GM21528 (cell line): Measurements from ENCODE around the gene KIAA1210.

ENCODE experiments used
- ATAC-seq: cut with Tn5 transposase; IDR thresholded peaks from one replicate; pipeline ENCODE4 v1.9.1; 2021; ENCODE audit warnings: mild to moderate bottlenecking, moderate library complexity; ENCODE audit not compliant: unreplicated experiment, low FRiP score

The KIAA1210 gene

DNA sequence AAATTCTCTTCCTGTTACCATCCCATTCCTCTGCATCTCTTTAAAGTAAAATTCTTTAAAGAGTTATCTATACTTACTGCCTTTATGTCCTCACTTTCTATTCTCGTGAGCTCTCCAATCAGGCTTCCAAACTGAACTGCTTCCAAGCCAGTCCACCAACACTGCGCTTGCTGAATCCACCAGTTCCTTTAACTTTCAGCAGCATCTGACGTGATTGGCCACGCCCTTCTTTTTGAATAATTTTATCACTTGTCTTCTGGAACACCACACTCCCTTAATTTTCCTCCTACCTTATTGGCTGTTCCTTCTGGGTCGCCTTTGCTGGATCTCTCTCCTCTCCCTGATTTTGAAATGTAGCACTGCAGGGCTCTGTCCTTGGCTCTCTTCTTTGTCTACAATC is at the start of gene KIAA1210:
Gene KIAA1210, minus strand, starts transcription at position 163 of the 400 bp plus-strand sequence. CDS start 4,170 bp downstream, outside the sequence.
- no peak for ATAC-seq

DNA sequence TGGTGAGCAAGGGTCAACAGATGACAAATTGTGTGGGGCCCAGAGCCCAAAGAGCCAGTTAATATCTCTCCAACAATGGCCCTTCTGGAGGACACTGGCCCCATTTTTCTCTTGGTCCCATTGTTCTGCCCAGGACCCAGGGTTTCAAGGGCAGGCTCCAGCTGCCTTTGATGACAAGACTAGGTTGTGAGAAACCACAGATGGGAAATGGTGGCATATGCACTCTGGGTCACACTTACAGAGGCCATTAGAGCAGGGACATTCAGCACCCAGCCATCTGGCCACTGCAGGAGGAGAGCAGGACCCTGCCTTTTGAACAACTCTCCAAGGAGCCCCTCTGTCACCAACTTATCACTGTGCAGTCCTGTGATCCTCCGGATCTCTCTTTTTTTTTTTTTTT is 49.7 kb upstream of the KIAA1210 start:
- no peak for ATAC-seq

DNA sequence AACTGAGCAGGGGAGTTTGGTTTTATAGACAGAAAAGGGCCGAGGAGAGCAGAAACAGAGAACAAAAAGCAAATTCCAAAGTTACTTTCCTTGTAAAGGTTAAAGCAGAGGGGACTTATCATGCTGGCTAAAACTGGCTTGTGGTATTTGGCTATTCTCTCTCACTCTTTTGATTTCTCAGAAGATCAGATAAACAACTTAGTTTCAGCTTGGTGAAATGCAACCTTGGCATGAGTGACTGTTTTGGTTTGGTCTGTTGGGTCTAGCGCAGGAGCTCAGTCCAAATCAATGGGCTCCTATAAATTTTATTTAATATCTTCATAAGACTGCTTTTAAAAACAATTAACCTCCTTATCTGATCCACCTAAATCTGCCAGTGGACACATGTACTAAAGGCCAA is 47.3 kb upstream of the KIAA1210 start:
- ATAC-seq = no peak

DNA sequence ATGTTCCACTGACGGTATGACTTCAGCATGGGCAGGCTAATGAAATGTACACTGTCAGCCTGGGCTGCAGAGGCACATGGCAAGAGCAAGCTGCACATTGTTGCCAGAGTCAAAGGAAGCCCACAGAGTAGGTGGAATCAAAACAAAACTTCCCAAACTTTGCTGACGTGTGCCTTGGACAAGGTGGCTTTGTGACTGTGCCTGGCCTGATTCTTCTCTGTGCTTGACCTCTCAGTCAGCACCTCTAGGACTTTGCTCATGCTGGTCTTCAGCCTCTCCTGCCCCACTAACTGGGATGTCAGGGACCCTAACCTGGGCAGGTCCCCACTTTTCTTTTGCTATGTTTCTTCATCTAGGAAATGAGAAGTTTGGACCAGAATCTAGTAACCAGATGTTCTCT is 40.5 kb upstream of the KIAA1210 start:
- no peak for ATAC-seq

DNA sequence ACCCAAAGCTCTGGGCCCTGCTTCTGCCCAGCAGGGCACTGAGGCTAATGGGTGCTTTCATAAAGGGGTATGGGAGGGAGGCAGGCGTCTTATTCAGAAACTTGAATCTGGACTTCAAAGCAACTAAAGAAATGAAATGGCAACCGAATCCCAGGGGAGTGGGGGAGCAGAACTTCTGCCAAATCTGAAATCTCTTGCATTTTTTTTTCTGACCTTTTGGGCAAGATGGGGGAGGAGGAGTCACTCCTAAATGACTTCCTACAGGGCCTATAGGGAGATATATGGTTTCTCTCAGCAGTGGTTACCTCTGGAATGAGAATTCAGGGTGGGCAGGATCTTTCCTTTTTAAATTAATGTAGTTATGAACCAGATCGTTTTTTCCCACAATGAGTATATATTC is 30.6 kb upstream of the KIAA1210 start:
- no peak for ATAC-seq

DNA sequence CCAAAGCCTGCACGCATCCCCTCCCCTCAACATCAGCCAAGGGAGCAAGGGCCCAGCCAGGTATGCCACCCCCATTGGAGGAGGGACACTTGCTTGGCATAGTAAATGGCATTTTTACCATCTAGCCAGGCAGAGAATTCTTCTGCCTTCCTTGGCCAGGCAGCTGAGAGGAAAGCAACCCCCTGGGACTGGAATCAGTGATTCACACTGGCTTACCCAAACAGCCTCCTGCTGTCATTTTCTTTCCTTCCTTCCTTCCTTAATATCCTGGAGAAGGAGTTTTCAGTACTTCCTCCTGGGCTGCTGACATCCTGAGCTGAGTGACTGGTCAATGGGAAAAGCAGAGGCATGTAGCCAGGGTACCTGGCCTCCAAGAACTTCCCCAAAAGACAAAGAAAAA is 28.6 kb upstream of the KIAA1210 start:
- no peak for ATAC-seq

DNA sequence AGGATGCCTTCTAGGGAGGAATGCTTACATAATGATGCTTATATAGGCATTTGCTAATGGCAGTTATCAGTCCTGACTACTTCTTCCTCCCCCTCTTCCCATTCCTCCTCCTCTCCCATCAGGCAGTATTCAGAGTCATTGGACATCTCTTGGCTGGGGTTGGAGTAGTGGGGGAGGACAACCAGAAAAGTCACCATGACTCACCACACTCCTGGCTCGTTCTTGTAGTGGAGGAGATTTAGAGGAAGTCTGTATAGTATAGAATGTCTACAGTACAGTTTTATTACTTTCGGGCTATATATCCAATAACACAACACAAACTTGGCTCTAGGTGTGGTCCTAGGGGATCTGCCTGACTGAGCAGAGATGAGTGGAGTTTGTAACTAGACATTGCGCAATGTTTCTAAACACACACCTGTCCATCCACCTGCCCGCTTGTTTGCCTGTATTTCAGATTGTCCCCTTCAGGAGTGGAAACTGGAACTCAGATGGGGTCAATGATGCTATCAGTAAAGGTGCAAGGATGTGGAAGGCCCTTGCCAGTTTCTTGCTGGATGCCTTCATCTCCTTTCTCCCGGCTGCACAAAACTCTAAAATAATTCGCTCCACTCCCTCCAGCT is 27.9 kb upstream of the KIAA1210 start:
- ATAC-seq = no peak

DNA sequence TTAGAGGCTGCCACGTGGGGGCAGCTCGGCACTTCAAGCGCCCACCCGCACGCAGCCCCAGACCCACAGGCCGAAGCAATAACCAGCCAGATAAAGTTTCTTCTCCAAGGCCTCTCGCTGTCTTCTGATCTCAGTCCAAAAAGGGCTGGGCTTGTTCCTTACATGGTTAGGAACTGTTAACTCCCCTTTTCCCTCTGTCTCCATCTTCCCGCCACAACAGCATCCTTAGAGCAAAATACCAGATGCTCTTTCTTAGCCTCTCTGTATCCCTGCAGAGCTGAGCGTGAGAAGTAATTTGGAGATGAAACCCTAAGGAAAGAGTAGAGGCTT is 23.4 kb upstream of the KIAA1210 start:
- ATAC-seq = no peak

DNA sequence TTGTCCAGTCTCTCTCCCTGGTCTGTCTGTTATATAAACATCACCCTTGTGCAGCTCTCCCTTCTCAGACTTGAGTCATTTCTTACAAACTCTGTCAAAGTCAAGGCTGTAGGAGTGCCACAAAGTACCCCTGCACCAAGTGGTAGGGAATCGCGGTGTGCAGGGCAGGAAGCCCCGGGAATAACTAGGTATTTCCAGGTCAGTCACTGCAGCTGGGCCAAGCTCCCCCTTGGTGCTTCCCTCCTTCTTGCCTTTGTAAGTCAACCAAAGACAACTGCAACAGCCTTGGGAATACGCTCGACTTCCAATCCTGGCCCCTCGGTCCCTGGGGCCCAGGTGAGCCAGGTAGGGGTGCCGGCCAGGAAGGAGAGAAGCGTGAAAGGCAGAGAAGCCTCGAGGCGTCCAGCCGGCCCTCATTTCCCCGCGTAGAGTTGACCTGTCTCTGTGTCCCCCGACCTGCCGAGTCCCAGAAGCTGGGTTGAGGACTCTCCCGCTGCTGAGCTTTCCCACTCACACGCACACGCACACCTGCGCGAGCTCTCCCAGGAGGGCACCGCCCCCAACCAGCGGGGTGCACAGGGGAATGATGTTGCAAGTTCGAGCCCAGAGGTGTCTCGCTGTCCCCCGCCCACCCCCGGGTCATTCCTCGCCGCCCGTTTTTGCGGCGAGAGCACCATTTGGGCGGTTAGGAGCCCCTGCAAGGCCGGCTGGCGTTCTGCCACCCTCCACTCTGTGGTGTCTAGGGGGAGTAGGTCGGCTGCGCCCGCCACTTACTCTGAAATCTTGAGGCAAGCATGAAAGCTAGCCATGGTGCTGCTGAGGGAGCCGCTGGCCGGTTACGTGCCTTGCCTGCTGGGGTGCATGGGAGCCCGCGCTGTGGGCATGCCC is 22.8 kb upstream of the KIAA1210 start:
- no peak for ATAC-seq

DNA sequence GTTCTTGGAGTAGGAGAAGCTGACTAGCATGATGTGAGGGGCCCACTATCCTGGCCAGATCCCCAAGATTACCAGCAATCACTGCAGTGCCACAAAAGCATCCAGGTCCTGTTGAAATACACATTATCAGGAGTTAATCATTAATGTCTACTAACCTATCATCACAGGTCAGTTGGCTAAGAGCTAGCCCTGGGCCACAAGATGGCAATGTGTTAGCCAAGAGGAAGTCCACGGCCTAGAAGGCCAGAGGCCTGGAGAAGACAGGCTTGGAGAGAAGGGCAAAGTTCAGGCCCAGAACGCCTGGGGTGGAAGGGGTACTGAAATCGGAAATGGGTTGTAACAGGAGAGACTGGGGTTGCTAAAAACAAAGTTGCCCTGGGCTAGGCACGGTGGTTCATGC is 19.9 kb upstream of the KIAA1210 start:
- no peak for ATAC-seq

DNA sequence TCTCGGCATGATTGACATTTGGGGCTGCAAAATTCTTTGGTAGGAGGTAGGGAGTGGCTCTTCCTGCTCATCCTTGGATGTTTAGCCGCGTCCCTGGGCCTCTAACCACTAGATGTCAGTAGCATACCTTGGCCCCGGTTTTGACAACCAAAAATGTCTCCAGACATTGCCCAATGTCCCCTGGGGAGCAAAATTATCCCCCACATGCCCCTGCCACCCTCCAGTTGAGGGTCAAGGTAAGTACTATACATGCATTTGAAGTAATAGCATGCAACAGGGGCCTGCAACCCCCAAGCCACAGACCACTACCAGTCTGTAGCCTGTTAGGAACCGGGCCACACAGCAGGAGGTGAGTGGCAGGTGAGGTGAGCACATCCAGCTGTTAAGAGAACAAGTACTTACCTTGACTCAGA is 17.6 kb upstream of the KIAA1210 start:
- ATAC-seq = no peak

DNA sequence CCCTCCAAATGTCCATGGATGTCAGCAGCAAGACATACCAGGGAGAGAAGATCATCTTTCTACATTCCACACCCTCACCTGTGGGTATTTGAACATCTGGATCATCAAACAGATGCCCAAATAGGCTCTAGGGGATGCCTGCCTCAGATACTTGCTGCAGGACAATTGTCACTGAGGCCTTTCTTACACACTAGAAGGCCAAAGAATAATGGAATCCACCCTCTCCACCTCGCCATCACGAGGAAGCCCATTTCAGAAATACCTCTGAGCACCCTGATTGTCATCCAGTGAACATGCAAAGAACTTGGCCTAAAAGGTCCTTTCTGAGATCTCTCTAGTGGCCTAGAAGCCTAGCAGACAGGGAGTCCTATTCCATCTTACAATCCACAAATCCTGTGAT is 6.9 kb upstream of the KIAA1210 start:
- ATAC-seq = no peak

DNA sequence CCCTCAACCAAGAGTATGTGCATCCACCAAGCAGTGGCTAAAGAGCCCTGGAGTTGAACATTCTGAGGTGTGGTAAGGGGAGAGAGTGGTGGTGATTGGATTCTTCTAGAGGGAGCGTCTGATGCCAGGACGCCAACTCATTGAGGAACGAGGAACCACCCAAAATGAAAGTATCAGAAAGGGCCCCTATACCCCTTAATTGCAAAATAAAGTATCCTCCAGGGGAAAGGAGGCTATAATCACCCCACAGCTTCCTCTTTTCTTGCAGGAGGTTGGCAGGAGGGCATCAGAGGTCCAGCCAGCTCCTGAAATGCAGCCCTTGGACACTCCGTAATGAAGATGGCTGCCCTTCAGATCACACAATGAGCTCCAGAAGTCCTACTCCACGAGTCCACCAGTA is 5.3 kb upstream of the KIAA1210 start:
- no peak for ATAC-seq

DNA sequence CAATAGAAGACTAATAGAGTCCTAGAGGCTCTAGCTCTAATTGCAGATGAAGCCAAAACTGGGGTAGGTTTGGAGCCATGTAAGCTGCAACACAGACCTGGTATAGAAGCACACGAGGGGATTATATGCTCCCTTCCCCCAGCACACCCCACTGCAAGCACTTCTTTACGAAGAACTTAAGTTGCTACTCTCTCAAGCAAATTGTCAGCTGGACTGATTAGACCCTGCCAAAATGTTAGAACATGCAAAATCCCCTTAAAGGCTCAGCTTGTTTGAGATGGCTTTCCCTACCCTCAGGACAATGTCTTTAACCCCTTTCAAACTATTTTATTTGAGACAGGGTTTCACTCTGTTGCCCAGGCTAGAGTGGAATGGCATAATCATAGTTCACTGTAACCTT is 4.7 kb upstream of the KIAA1210 start:
- no peak for ATAC-seq

DNA sequence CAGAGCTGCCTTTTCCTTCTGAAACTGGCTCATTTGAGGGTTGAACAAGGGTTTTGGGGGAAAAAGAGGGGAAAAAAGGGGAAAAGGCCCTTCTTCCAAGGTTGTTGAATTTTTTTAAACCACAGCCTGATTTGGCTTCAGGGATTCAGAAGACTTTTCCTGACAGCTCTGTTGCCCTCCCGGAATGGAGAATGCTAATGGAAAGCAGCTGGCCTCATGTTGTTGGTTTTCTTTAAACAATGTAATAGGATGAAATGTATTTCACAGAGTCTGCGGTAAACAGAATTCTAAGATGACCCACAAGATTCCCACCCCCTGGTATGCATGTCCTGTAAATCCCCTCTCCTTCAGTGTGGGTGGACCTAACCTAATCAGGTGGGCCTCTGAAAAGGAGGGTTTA is 3.3 kb upstream of the KIAA1210 start:
- ATAC-seq = no peak

DNA sequence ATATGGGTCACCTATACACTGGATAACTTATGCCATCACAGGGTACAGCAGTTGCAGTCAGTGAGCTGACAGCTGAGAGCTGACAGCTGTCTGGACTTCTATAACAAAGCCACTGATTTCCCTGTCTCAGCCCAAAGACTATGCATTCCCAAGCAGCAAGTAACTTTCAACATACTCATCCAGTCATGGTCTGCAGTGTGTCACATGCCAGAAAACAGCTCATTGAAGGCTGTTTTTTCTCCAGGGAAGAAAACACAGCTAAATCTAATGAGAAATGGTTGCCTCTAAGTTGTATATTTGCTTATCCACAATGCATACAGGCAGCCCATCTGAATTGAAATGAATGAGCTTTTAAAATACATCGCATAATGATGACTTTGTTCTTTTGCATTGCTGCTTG is 6.3 kb downstream of the KIAA1210 start:
- no peak for ATAC-seq

DNA sequence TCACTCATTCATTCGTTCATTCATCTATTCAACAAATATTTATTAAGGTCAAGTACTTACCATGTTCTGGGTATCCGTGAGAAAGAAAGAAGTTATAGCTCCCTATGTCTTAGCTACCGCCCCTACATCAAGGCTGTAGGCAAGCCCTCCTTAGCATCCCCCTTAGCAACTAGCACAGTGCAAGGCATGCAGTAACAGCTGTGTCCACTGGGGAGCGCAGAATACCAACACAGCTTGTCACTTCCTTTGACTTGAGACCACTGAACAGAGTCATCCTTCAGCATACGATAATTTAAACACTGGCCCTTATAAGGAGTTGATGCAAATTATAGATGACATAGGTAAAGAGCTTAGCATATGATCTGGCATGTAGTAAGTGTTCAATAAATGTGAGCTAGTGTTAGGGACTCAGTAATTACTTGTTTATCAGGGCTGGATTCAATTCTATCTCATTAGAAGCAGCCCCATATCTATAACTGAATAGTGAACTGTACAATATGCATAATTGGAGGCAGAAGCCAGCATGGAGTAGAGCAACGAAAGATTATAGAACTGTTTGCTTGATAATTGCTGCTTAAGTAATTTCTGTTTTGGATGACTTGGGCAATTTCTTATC is 8.7 kb downstream of the KIAA1210 start:
- ATAC-seq = no peak

DNA sequence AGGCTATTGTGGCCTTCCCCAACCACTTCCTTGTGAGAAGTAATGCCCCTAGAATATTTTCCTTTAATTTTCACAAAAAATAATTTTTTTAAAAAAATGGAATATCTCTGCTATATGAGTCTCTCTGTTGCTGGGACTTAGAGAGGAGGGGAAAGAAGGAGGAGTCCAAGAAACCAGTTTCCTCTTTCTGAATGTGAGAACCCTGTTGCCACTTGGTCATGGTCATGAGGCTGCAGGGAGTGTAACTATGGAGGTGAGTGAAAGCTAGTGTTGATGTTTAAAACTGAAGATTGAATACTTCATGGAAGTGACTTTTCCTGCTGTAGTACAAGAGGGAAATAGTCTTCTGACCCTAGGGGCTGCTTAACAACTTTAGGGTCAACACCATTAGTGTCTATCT is 20.4 kb downstream of the KIAA1210 start:
- ATAC-seq = no peak

DNA sequence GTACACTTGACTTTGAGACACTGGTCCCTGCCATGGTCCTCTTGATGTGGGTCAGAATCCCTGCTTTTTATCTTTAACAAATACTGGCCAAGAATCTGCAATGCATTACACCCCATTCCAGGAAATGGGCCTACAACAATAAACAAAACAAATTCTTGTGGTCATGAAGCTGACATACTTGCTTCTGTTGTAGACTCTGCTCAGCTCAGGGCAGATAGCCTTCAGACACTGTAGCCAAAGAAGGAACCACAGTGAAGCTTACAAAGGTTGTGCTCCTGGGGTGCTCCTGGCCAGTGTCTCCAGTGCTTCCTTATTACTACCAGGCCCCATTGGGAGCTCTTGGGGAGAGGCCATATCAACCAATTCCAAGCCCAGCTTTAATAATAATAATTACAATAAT is 21.8 kb downstream of the KIAA1210 start:
- no peak for ATAC-seq

DNA sequence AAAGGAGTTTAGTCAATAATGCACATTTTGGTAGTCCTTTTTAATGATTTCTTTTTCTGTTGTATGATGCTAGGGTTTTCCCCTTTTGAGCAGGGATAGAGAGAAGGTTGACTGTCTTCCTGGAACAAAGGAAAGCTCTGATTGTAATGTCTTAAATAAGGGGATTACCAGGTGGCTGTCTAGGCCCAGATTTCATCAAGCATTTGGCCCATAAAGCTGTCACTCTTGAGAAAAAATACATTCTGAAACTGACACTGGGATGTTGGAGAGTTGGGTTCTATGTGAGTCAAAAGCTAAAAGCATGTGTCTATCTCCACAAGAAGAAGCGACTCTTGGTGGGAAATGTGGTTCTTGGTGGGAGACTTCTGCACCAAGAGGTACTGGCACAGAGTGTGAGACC is 26.4 kb downstream of the KIAA1210 start:
- ATAC-seq = no peak

DNA sequence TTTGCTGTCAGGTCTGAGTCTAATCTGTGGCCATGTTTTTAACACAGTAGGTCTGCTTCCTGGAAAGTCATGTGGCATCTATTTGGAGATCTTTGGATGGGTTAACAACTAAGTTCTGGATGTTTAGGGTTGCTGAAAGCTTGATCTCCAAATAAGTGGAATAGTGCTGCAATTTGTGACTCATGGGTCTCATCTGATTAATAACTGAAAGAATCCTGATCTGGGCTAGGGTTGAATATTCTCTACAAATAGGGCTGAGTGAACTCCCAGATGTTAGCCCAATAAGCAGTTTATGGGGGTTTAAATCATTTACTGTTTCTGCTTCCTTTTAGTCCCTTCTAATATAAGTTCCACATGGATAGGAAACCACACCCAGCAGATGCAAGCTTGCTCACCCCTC is 31.7 kb downstream of the KIAA1210 start:
- ATAC-seq = no peak

DNA sequence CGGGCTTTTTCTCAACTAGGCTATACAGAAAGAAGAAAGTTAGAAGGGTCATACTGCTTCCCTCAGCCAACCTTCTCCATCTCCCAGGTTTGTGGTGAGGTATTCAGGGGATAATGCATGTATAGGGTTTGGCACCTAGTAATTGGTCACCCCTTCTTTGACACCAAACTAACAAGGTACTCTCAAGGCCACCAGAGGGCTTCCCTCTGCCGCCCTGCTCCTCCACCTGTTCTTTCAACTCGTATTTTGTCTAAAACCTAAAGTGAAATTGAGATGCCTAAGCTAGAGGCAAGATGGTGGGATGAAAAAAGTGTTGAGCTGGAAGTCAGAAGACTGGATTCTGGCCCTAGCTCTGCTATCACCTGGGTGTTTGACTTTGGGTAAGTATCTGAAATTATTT is 32.8 kb downstream of the KIAA1210 start:
- no peak for ATAC-seq
